Left lung (tissue), 10 donors: ENCODE data around the gene CHPF2. TPM values are rescaled to one million over a fixed set of nuclear protein-coding genes. Genes with fewer than 3 reads are reported as not detected.

Experiments
- ATAC-seq: fragments of 200-7000 bp; cut with Tn5 transposase; one replicate; pipeline ENCODE4 v1.9.1; 2020; ENCODE audit warnings: moderate library complexity
- DNase-seq, 4 donors: peaks; one replicate each; pipeline ENCODE4 v3.0.0-alpha.2; 2013 to 2020
- H3K27ac ChIP-seq, 2 donors: fragments of 200-600 bp; sonication (generic) in 1 of 2; one replicate each; pipeline versions ENCODE4 v1.5.0 to v1.8.0; 2020 to 2021
- H3K27me3 ChIP-seq, 2 donors: fragments of 200-600 bp; sonication (generic) in 1 of 2; one replicate each; pipeline versions ENCODE4 v1.5.0 to v1.8.0; 2020 to 2021
- H3K36me3 ChIP-seq, 2 donors: fragments of 200-600 bp; sonication (generic) in 1 of 2; one replicate each; pipeline versions ENCODE4 v1.5.0 to v1.8.0; 2020 to 2021
- H3K4me1 ChIP-seq, 2 donors: fragments of 200-600 bp; one replicate each; pipeline ENCODE4 v1.8.0; 2021
- H3K4me3 ChIP-seq, 2 donors: fragments of 200-600 bp; sonication (generic) in 1 of 2; one replicate each; pipeline versions ENCODE4 v1.5.0 to v1.8.0; 2020 to 2021; ENCODE audit warnings: mild to moderate bottlenecking in 1 of 2
- H3K9me3 ChIP-seq, 2 donors: fragments of 200-600 bp; sonication (generic) in 1 of 2; one replicate each; pipeline versions ENCODE4 v1.5.0 to v1.8.0; 2020 to 2021
- CTCF ChIP-seq, 2 donors: fragments of 200-600 bp; sonication (generic) in 1 of 2; IDR thresholded peaks; one replicate each; pipeline versions ENCODE4 v1.5.0 to v1.8.0; 2021; ENCODE audit warnings: antibody characterized with exemption in 2 of 2
- intact Hi-C, 2 donors: fragments of 100-400 bp; cut with DNase I; formaldehyde crosslinking; loops; one replicate each; pipeline versions ENCODE4 v1.11.2 to v1.14.2; 2022
- polyA plus RNA-seq, 6 donors: library from polyadenylated mRNA; unstranded; fragments of 120-200 nt; gene quantifications; one replicate each; pipeline ENCODE4 v1.2.1, GENCODE V29; 2013; ENCODE audit not compliant: insufficient read length in 6 of 6
- total RNA-seq, 2 donors: library from RNA; stranded (reverse); fragmentation: NEBNext Ultra II Directional; extraction: Animal tissue kit (Norgen Biotek cat#: 25700); gene quantifications; one replicate each; pipeline ENCODE4 v1.2.1, GENCODE V29; 2021
- donor health status: DM: no; HTN: yes; CAD: no.
- donor health status: DM: no; HTN: no; CAD: no.

Gene CHPF2
- total and polyA plus RNA-seq, 8 donors, result 18.1 to 53.8 (median 23.0) TPM

DNA sequence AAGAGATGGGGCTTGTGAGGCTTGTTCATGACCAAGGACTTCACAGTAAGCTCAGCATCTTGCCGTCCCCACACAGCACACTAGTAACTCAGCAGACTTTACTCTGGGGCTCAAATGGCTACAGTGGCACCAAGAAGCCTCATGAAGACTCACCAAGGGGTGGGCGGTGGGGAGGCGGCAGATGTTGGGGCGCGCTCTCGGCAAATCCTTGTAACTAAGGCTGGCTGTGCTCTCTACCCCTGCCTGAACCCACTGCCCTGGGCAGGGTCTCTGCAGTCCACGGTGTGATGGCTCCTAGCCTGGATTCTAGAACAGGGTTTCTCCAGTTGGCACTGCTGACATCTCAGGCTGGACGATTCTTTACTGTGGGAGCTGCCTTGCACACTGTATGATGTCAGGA lies 28.6 kb downstream of the CHPF2 start:
- H3K27me3 ChIP-seq, result peaks cover 0 to 18% of the 10 kb centered on the region in 2 donors
- H3K27ac ChIP-seq, result no peak overlapping the region
- no peaks in the 10 kb centered on the region for H3K9me3 ChIP-seq
- no peak overlapping the region for H3K4me3 ChIP-seq
- no peak for TF ChIP-seq CTCF (IDR thresholded peaks at IDR 0.05)
- no peaks in the 10 kb centered on the region for H3K36me3 ChIP-seq
- DNase-seq (peak in 1 of 4 donors; percentile 27), ATAC-seq (no peak)
- no peaks in the 10 kb centered on the region for H3K4me1 ChIP-seq
- intact Hi-C loops, result no loop called here

GRCh38 chr7:151261529-151261928 lies 29.2 kb downstream of the CHPF2 start:
- no peak overlapping the region for H3K4me3 ChIP-seq
- H3K36me3 ChIP-seq, result no peaks in the 10 kb centered on the region
- intact Hi-C loops, result no loop called here
- ATAC-seq (no peak), DNase-seq (peak in 1 of 4 donors; percentile 60)
- no peak for TF ChIP-seq CTCF (IDR thresholded peaks at IDR 0.05)
- H3K27ac ChIP-seq, result no peak overlapping the region
- peaks cover 0 to 18% of the 10 kb centered on the region in 2 donors for H3K27me3 ChIP-seq
- no peaks in the 10 kb centered on the region for H3K9me3 ChIP-seq
- H3K4me1 ChIP-seq, result no peaks in the 10 kb centered on the region

DNA sequence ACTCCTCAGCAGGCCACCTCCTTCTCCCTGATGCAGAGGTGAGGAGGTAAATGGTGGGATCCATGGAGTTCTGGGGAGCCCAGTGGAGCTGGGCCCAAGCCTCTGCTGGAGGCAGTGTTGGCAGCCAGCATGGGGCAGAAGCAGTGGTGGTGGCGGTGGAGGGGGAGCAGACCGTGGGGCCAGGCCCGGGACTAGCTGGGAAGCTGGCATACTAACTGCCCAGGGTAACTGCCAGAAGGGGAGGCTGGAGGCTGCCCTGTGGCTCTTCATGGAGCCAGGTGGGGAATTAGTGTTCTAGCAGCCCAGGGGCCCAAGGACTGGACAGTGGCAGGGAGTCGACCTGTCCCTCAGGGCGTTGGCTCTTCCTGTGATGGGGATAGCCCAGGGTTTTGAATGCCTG lies 32.3 kb downstream of the CHPF2 start:
- no peak for TF ChIP-seq CTCF (IDR thresholded peaks at IDR 0.05)
- H3K4me1 ChIP-seq, result no peaks in the 10 kb centered on the region
- ATAC-seq (no peak), DNase-seq (peak in 1 of 4 donors; percentile 59)
- no peaks in the 10 kb centered on the region for H3K36me3 ChIP-seq
- no peak overlapping the region for H3K4me3 ChIP-seq
- H3K27me3 ChIP-seq, result peaks cover 0 to 18% of the 10 kb centered on the region in 2 donors
- no peak overlapping the region for H3K27ac ChIP-seq
- intact Hi-C loops, result no loop called here
- H3K9me3 ChIP-seq, result no peaks in the 10 kb centered on the region

GRCh38 chr7:151265351-151265931 lies 33.2 kb downstream of the CHPF2 start:
- H3K27ac ChIP-seq, result no peak overlapping the region
- H3K36me3 ChIP-seq, result peaks cover 0 to 3% of the 10 kb centered on the region in 2 donors
- H3K9me3 ChIP-seq, result no peaks in the 10 kb centered on the region
- no peaks in the 10 kb centered on the region for H3K4me1 ChIP-seq
- intact Hi-C loops, result no loop called here
- no peak overlapping the region for H3K4me3 ChIP-seq
- H3K27me3 ChIP-seq, result peaks cover 0 to 14% of the 10 kb centered on the region in 2 donors
- no peak for DNase-seq
- no peak for ATAC-seq
- TF ChIP-seq CTCF (IDR thresholded peaks at IDR 0.05), result no peak

DNA sequence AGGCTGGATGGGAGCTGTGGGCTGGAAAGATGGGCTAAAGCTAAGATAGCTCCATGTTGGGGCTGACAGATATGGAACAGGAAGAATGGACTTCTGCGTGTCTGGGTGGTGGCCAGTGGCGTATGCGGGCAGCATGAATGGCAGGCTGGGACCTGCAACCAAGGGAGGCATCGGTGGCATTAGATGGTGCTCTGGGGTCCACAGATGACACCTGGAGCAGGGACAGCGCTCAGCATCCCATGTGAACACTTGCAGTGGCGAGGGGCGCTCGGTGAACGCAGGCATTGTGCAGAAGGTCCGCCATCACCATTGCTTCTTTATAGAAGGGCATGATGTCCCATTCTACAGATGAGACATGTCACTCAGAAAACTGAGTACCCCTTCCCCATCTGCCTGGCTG lies 37.2 kb downstream of the CHPF2 start:
- DNase-seq, result no peak
- H3K4me1 ChIP-seq, result peaks cover 6 to 40% of the 10 kb centered on the region in 2 donors
- H3K27ac ChIP-seq, result no peak overlapping the region
- no peak for TF ChIP-seq CTCF (IDR thresholded peaks at IDR 0.05)
- no peaks in the 10 kb centered on the region for H3K9me3 ChIP-seq
- ATAC-seq, result no peak
- peaks cover 0 to 3% of the 10 kb centered on the region in 2 donors for H3K36me3 ChIP-seq
- no peaks in the 10 kb centered on the region for H3K27me3 ChIP-seq
- H3K4me3 ChIP-seq, result no peak overlapping the region
- intact Hi-C loops, result no loop called here
